Epithelial cell of esophagus (primary cell): ENCODE measurements around the gene NMB.

ENCODE experiments used
- DNase-seq: peaks from one replicate; pipeline ENCODE4 v3.0.0; 2010; ENCODE audit warnings: low read depth
- H3K4me3 ChIP-seq: 2 replicates; pipeline ENCODE4 v1.5.1; 2011; ENCODE audit warnings: mild to moderate bottlenecking, low read length, control low read depth
- CTCF ChIP-seq: IDR thresholded peaks from 2 replicates; pipeline ENCODE4 v1.5.1; 2011; ENCODE audit warnings: low read depth, mild to moderate bottlenecking, low read length, control low read depth, inconsistent platforms; ENCODE audit not compliant: insufficient read depth; ENCODE audit errors: missing control alignments

The NMB gene

GRCh38 chr15:84668221-84668982 is 10.4 kb upstream of the NMB start:
- no peak overlapping the region for H3K4me3 ChIP-seq
- no peak for TF ChIP-seq CTCF
- DNase-seq: no peak

GRCh38 chr15:84666373-84666772 is 8.4 kb upstream of the NMB start:
- no peak for DNase-seq
- H3K4me3 ChIP-seq: no peak overlapping the region
- TF ChIP-seq CTCF: no peak

GRCh38 chr15:84661001-84661400 is 3.0 kb upstream of the NMB start:
- TF ChIP-seq CTCF: no peak
- DNase-seq: no peak
- H3K4me3 ChIP-seq: no peak overlapping the region

- DNase-seq: no peak
- no peak for TF ChIP-seq CTCF
- H3K4me3 ChIP-seq: no peak overlapping the region
Observed at GRCh38 chr15:84659904-84660781, 2.1 kb upstream of the NMB start.

GRCh38 chr15:84658788-84659411 is 901 bp upstream of the NMB start:
- H3K4me3 ChIP-seq: no peak overlapping the region
- no peak for DNase-seq
- TF ChIP-seq CTCF: no peak

- H3K4me3 ChIP-seq: peak overlapping the region; percentile 48
- no peak for TF ChIP-seq CTCF
- no peak for DNase-seq
Observed at GRCh38 chr15:84657748-84658079, 285 bp downstream of the NMB start.
